ENCODE data around the gene ABI1. TPM values are rescaled to one million over a fixed set of nuclear protein-coding genes. Genes with fewer than 3 reads are reported as not detected.

ABI1 gene
- total RNA-seq, 1 experiment from 2014 or later = 25.2 TPM

- ChIA-PET POLR2A (ENCODE audit: unreplicated experiment) (no interaction called here), CTCF (no interaction called here)
- ATAC-seq = no peak
These were observed 137.7 kb downstream of the ABI1 start for GRCh38 chr10:26723016-26723415.

GRCh38 chr10:26721561-26721960 is 139.2 kb downstream of the ABI1 start:
- Histone ChIP-seq H3K79me2 (ENCODE audit: low read length) (no peaks in the 10 kb centered on the region), H3K36me3 (ENCODE audit: low read depth, low read length) (peaks cover 15% of the 10 kb centered on the region), H3K4me2 (ENCODE audit: low read length) (no peak overlapping the region), H4K20me1 (ENCODE audit: low read length) (0 out of 2 replicates have a peak, but pooled peaks cover 3% of the 10 kb centered on the region), H3K4me1 (ENCODE audit: insufficient read depth, low read length) (peaks cover 4% of the 10 kb centered on the region; the same call in 1 of the 2 replicates), H3K27ac (ENCODE audit: low read length) (no peak overlapping the region), H3F3A (ENCODE audit: low read length, unreplicated experiment) (peaks cover 4% of the 10 kb centered on the region), H3K9me2 (replicated peaks; ENCODE audit: low read length) (no peaks in the 10 kb centered on the region), H3K9ac (ENCODE audit: low read length) (no peak overlapping the region), H3K4me3 (ENCODE audit: low read length) (no peak overlapping the region), H3K27me3 (ENCODE audit: low read length) (no peaks in the 10 kb centered on the region), H2AFZ (ENCODE audit: low read length) (no peak overlapping the region), H3K9me3 (ENCODE audit: low read length) (no peaks in the 10 kb centered on the region)
- intact Hi-C loops (cut with micrococcal nuclease) = no loop called here
- TF ChIP-seq CTCF (conservative IDR thresholded peaks at IDR 0.05; ENCODE audit: low read depth, low read length) (no peak), EZH2phosphoT487 (IDR thresholded peaks at IDR 0.05; ENCODE audit: borderline replicate concordance, low read length) (no peak), EZH2 (IDR thresholded peaks at IDR 0.05; ENCODE audit: low read length, unreplicated experiment) (no peak)
- POLR2A ChIA-PET (ENCODE audit: unreplicated experiment) = no interaction called here
- DNase-seq = no peak
- BruUV-seq (replicated peaks) = no TSS peak
- CTCF ChIA-PET = no interaction called here
- ATAC-seq = no peak

More at GRCh38 chr10:26723016-26723415, 137.7 kb downstream of the ABI1 start:
- no peak overlapping the region for H3K9ac ChIP-seq (ENCODE audit: low read length)
- DNase-seq = no peak
- H3K27ac ChIP-seq (ENCODE audit: low read length) = no peak overlapping the region
- peaks cover 4% of the 10 kb centered on the region for H3F3A ChIP-seq (ENCODE audit: low read length, unreplicated experiment)
- H3K36me3 ChIP-seq (ENCODE audit: low read depth, low read length) = peaks cover 11% of the 10 kb centered on the region
- H3K4me3 ChIP-seq (ENCODE audit: low read length) = no peak overlapping the region
- no peaks in the 10 kb centered on the region for H3K9me3 ChIP-seq (ENCODE audit: low read length)
- H3K9me2 ChIP-seq (replicated peaks; ENCODE audit: low read length) = no peaks in the 10 kb centered on the region
- H3K4me1 ChIP-seq (ENCODE audit: insufficient read depth, low read length) = peaks cover 5% of the 10 kb centered on the region; the same call in 1 of the 2 replicates
- H3K79me2 ChIP-seq (ENCODE audit: low read length) = no peaks in the 10 kb centered on the region
- H2AFZ ChIP-seq (ENCODE audit: low read length) = no peak overlapping the region
- BruUV-seq (replicated peaks) = no TSS peak
- intact Hi-C loops (cut with micrococcal nuclease) = no loop called here
- H3K4me2 ChIP-seq (ENCODE audit: low read length) = no peak overlapping the region
- 0 out of 2 replicates have a peak, but pooled peaks cover 3% of the 10 kb centered on the region for H4K20me1 ChIP-seq (ENCODE audit: low read length)
- H3K27me3 ChIP-seq (ENCODE audit: low read length) = no peaks in the 10 kb centered on the region
- no peak for TF ChIP-seq CTCF (conservative IDR thresholded peaks at IDR 0.05; ENCODE audit: low read depth, low read length)
- TF ChIP-seq EZH2phosphoT487 (IDR thresholded peaks at IDR 0.05; ENCODE audit: borderline replicate concordance, low read length) = no peak
- TF ChIP-seq EZH2 (IDR thresholded peaks at IDR 0.05; ENCODE audit: low read length, unreplicated experiment) = no peak

GRCh38 chr10:26717476-26717875 is 143.3 kb downstream of the ABI1 start:
- no peak overlapping the region for H3K27ac ChIP-seq (ENCODE audit: low read length)
- ChIA-PET CTCF (no interaction called here), POLR2A (ENCODE audit: unreplicated experiment) (no interaction called here)
- H3K9me2 ChIP-seq (replicated peaks; ENCODE audit: low read length) = no peaks in the 10 kb centered on the region
- H3K4me2 ChIP-seq (ENCODE audit: low read length) = no peak overlapping the region
- H3K79me2 ChIP-seq (ENCODE audit: low read length) = no peaks in the 10 kb centered on the region
- no peaks in the 10 kb centered on the region for H3F3A ChIP-seq (ENCODE audit: low read length, unreplicated experiment)
- H3K4me3 ChIP-seq (ENCODE audit: low read length) = no peak overlapping the region
- no peak overlapping the region for H2AFZ ChIP-seq (ENCODE audit: low read length)
- no peaks in the 10 kb centered on the region for H3K9me3 ChIP-seq (ENCODE audit: low read length)
- DNase-seq (no peak), ATAC-seq (no peak)
- H3K27me3 ChIP-seq (ENCODE audit: low read length) = no peaks in the 10 kb centered on the region
- no peaks in the 10 kb centered on the region for H3K4me1 ChIP-seq (ENCODE audit: insufficient read depth, low read length)
- intact Hi-C loops (cut with micrococcal nuclease) = no loop called here
- H3K9ac ChIP-seq (ENCODE audit: low read length) = no peak overlapping the region
- H3K36me3 ChIP-seq (ENCODE audit: low read depth, low read length) = peaks cover 4% of the 10 kb centered on the region; the same call in 1 of the 2 replicates
- H4K20me1 ChIP-seq (ENCODE audit: low read length) = no peaks in the 10 kb centered on the region
- BruUV-seq (replicated peaks) = no TSS peak
- TF ChIP-seq EZH2 (IDR thresholded peaks at IDR 0.05; ENCODE audit: low read length, unreplicated experiment) = no peak
- TF ChIP-seq EZH2phosphoT487 (IDR thresholded peaks at IDR 0.05; ENCODE audit: borderline replicate concordance, low read length) = no peak
- no peak for TF ChIP-seq CTCF (conservative IDR thresholded peaks at IDR 0.05; ENCODE audit: low read depth, low read length)

Data from PC-3 (cell line).